ENCODE results near the gene EXOC3.
"Not testable (repeated sequence)": the region's sequence is repeated elsewhere in the genome, so short reads cannot be mapped to it uniquely, and the experiment has no call there.

EXOC3 gene

GRCh38 chr5:407051-407450 is 35.9 kb upstream of the EXOC3 start:
- DNase-seq (ENCODE audit: low read depth): no peak

GRCh38 chr5:407801-408268 is 35.1 kb upstream of the EXOC3 start:
- no peak for DNase-seq (ENCODE audit: low read depth)

- no peak for DNase-seq (ENCODE audit: low read depth)
Observed at GRCh38 chr5:410911-411517, 32.0 kb upstream of the EXOC3 start.

- no peak for DNase-seq (ENCODE audit: low read depth)
Observed at GRCh38 chr5:411728-412127, 31.2 kb upstream of the EXOC3 start.

- DNase-seq (ENCODE audit: low read depth): not testable (repeated sequence)
Observed at GRCh38 chr5:414991-415927, 27.7 kb upstream of the EXOC3 start.

- no peak for DNase-seq (ENCODE audit: low read depth)
Observed at GRCh38 chr5:415928-416635, 26.9 kb upstream of the EXOC3 start.

GRCh38 chr5:416636-416960 is 26.4 kb upstream of the EXOC3 start:
- no peak for DNase-seq (ENCODE audit: low read depth)

- DNase-seq (ENCODE audit: low read depth): no peak
Observed at GRCh38 chr5:417301-418161, 25.4 kb upstream of the EXOC3 start.

- no peak for DNase-seq (ENCODE audit: low read depth)
Observed at GRCh38 chr5:418162-419121, 24.5 kb upstream of the EXOC3 start.

- DNase-seq (ENCODE audit: low read depth): no peak
Observed at GRCh38 chr5:419970-420369, 23.0 kb upstream of the EXOC3 start.

- no peak for DNase-seq (ENCODE audit: low read depth)
Observed at GRCh38 chr5:420632-421286, 22.2 kb upstream of the EXOC3 start.

- no peak for DNase-seq (ENCODE audit: low read depth)
Observed at GRCh38 chr5:421287-421880, 21.6 kb upstream of the EXOC3 start.

- no peak for DNase-seq (ENCODE audit: low read depth)
Observed at GRCh38 chr5:421901-422300, 21.1 kb upstream of the EXOC3 start.

GRCh38 chr5:422323-423232 is 20.4 kb upstream of the EXOC3 start:
- DNase-seq (ENCODE audit: low read depth): no peak

- DNase-seq (ENCODE audit: low read depth): no peak
Observed at GRCh38 chr5:423233-423565, 19.8 kb upstream of the EXOC3 start.

- DNase-seq (ENCODE audit: low read depth): no peak
Observed at GRCh38 chr5:423626-424261, 19.2 kb upstream of the EXOC3 start.

- DNase-seq (ENCODE audit: low read depth): no peak
Observed at GRCh38 chr5:424301-425110, 18.5 kb upstream of the EXOC3 start.

GRCh38 chr5:425714-426113 is 17.3 kb upstream of the EXOC3 start:
- DNase-seq (ENCODE audit: low read depth): no peak
